RCC 7860 (cell line): Measurements from ENCODE around the gene RTL10.

Experiments
- DNase-seq: peaks from one replicate; pipeline ENCODE4 v3.0.0-alpha.2; 2015; ENCODE audit warnings: low spot score
- FAIRE-seq: peaks from 2 replicates; lab custom pipeline; 2012; peaks lifted over from hg19 to GRCh38; lab: Jason Lieb, UNC

RTL10 gene

DNA sequence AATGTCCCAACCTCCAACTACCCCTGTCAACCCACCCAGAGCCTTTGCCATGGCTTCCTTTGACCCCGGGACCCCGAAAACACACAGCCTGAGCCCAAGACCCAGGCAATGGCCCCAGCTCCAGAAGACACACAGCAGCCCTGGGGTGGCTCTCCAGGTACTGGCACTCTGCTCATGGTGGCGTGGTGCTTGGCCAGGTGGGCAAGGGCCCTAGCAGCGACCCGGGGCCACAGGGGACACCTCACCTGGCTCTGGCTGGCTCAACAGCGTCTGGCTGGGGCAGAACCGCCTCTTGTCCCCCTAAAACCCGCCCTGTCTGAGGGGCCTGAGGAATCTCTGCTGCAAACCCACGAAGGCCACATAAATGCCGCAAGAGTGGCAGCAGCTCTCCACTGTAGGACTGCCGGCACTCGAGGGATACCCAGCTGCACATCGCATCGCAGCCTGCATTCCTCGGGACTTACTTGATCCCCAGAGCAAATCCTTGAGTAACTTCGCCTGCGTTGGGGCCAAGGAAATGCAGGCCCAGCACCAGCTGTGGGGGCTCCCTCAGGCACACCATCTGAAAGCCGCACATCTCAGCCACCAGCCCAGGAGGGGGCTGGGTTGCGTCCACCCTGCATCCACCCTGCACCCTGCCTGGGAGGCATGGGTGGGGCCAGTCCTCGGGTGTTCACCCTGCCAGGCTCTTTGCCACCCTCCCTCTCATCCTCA is 23.1 kb upstream of the RTL10 start:
- FAIRE-seq (no peak), DNase-seq (no peak)

GRCh38 chr22:19876941-19877625 is 22.4 kb upstream of the RTL10 start:
- FAIRE-seq (no peak), DNase-seq (no peak)

GRCh38 chr22:19876314-19876940 is 21.8 kb upstream of the RTL10 start:
- FAIRE-seq: no peak
- DNase-seq: no peak

DNA sequence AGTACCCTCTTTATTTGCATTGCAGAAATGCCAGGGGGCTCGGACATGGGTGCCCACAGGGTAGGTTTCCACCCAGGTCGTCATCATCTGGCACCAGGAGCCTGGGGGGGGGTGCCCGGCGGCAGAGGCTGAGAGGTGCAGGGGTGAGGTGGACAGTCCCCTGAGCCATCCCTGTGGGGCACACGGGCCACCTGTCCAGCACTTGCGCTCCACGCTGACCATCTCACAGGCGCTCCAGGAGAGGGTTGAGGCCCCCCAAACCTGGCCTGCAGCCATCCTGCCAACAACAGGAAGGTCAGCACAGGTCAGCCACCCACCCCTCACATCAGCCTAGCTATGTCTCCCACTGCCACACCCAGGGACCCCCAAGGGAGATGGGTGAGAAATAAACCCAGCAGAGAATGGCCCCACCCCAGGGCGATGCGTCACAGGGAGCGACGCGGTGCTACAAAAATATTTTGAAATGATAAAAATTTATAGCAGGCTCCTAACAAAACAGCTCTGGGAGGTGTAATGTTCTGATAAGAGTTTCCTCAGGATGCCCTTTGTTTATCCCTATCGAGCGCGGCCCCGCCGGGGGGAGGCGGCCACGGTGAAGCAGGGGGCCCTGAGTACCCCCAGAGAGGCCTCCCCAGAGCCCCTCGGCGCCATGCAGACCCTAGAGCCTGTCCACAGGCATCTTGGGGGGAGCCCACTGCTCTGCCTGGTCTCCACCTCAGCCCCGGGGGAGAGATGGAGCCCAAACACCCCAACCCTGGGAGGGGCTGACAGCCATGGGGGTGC is 21.0 kb upstream of the RTL10 start:
- DNase-seq (no peak), FAIRE-seq (no peak)

GRCh38 chr22:19875061-19875530 is 20.4 kb upstream of the RTL10 start:
- no peak for DNase-seq
- FAIRE-seq: no peak

DNA sequence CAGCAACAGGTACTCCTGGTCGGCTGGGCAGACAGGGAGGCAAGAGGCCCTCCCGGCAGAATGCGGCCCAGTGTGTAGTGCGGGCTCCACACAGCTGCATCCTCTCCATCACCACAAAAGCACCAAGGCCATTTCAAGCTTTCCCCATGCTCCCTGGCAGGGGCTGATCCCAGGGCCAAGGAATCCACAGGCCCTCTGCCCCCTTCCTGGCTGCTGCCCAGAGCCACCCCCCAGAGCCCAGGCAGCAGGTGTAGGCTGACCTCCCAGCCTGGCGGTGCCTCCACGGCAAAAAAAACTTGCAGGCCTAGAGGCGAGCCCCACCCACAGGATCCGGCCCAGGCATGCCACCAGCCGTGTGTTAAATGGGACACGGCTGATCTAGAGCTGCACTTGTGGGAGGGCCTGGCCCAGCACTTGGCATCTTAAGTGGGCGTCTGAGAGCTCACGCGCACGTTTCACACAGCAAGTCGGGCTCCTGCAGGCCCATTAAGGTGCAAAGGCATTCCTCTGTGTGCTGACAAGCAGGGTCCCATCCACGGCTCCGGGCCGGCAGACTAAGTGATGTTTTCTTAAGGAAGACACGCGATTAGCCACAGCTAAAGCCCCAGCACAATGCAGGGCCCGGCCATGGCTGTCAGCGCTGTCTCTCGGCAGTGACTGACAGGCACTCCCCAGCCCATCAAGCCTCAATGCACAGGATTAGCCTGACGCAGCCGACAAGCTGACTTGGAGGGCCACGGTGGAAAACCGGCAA is 19.8 kb upstream of the RTL10 start:
- no peak for FAIRE-seq
- DNase-seq: no peak

DNA sequence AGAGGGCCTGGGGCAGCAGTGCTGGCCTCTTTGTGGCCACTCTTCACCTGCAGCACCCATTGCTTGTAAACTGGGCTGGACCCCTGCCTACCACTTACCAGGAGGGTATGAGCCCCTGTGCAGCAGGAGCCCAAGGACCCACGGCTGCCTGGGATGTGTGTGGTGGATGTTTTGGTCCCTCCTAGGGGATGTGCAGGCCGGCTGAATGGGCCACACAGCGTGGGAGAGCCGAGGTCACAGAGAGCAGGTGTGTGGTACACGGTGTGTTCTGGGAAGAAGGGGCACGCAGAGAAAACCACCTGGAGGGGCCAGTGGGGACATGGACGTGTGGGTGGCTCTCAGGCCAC is 19.3 kb upstream of the RTL10 start:
- FAIRE-seq: no peak
- DNase-seq: no peak

DNA sequence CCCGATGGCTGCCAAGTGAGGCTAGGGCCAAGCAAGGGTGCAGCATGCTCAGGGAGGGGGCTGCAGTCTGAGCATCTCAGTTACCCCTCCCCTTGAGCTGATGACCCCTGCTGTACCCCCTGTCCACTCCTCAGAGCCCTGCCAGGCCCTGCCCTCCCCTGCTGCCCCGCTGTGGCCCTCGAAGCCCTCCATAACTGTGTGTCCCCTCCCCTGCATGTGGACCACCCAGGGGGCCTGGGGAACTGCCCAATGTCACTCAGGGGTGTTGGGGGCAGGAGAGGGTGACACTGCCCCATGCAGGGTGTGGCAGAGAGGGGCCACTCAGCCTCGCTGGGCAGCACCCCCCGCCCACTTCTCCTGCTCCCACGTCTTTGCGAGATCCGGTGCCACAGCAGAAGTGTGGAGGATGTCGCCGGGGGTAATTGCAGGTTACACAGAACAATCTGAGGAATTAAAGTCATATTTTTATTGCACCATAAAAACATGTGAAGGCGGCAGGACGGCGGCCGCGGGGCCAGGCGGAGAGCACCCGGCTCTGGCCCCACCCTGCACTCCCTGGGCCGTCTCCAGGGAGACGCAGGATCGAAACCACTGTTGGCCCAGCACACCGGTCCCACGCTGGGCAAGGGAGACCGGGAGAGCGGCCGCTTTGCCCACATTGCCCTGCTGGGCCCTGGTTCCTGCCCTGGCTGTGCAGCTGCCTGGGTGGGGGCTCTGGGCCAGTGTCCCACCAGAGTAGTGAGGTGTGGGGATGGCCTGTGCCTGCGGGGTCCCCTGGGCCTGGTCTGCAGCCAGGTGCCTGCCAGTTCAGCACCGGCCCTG is 18.7 kb upstream of the RTL10 start:
- no peak for FAIRE-seq
- no peak for DNase-seq

DNA sequence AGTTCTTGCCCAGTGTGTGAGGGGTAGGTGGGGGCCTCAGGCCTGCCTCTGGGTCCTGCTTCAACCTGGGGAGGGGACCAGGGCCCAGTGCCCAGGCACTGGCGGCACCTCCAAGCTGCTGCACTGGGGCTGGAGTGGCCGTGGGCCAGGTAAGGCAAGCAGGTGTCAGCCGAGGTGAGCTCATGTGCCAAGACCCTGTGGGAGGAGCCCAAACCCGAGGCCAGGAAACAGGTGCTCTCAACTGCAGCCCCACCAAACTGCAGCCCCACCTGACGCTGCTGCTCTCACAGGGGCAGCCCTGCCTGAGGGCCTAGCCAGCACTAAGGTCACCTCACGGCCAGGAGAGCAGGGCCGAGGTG is 18.1 kb upstream of the RTL10 start:
- DNase-seq: no peak
- no peak for FAIRE-seq

DNA sequence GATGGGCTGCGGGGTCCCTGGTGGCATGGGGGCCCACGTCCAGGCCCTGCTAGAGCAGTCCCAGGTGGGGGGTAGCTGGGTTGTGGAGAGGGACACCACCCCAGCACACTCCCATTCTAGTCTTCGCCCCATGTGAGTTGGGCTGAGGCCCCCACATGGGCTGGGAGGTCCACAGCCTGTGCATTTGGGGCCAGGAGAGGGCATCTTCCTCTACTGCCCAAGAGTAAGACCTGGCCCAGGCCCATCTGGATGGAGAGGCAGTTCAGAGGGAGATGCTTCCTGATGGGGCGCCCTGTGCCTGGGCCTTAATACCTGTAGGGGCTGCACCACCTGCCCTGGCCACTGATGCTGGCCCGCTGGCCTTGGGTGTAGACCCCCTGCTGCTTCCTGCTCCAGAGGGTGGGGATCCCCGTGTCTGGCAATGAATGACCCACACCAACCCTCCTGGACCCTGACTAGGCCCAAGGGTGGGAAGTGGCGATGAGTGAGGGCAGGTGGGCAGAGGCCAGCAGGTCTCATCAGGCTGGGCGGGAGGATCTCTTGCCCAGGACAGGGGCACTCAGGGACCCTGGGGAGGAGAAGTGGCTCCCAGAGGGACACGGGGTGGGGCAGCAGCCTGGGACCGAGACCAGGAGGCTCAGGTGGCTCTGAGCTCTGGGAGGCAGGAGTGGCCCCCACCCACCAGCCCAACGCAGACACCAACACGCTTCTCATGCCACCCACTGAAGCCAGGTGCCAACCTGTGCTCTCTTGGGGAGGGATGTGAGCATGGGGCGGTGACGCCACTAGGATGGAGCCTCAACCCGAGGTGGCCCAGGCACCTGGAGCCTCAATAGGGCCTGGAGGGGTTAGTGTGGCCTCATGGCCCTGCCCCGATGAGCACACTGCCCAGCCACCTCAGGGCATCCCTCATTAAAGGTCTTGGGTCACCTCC is 17.4 kb upstream of the RTL10 start:
- no peak for DNase-seq
- FAIRE-seq: no peak

DNA sequence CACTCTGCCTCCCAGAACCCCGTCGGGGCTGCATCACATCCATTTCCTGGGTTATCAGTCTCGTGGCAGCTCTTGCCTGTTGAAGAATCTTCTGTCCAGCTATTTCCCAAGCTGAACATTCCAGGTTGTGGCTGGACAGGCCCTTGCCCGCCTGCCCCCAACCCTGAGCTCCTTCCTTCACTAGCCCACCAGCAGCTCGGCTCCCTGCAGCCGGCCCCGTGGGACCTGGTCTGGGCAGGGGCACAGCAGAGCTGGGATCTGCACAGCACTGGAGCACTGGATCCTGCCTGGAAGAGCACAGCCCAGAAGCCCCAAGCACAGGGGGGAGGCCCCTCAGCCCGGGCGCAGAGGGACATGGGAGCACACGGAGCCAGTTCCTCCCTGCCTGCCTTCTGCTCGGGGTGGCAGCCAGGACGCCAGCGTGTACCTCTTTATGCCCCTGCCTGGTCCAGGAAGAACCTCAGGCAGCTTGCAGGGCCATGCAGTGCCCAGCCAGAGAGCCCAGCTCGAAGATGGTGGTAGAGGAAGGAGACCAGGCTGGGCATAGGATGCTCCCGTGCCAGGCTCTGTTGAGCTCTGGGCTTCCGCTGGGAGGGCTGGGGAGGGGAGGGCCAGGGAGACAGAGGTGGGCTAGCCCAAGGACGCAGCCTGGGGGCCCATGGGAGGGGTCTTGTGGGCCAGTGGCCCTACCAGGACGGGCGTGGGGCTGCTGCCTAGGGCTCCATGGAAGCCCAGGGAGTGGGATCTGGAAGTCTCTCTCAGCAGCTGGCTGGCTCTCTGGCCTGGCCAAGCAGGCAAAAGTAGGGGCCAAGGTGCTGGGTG is 16.6 kb upstream of the RTL10 start:
- DNase-seq: no peak
- no peak for FAIRE-seq

DNA sequence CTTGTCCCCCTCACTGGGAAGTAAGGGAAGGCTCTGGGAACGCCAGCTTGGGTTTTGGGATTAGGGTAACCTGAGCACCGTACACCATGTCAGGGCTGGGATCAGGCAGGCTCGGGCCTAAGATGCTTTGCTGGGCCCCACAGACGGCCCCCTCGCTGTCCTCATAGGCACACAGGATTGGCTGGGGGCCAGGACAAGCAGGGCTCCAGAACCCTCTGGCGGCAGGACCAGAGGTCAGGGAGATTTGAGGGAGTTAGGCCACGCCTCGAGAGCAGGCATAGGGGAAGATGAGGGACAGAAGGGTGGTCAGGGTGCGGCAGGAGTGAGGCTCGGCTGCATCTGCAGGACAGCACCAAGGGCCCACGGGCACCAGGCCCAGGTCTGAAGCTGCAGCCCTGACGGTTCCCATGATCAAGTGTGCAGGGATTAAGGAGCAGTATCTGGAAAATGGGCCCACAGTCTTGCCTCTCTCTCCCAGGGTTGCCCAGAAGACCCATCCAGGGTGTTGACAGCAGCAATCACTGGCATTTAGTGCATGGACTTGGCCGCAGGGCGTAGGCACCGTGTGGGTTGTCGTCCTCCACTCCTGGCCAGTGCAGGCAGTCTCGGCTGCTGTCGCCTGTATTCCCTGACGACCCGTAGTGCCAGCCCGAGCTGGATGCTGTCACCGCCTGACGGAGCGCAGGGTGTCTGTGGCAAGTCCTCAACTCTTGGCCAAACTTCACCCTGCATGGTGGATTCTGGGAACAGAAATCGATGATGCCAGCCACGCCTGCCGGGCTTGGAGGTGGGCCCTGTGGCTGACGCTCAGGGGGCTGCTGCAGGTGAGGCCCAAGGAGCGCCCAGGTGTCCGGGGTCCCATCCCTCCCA is 15.7 kb upstream of the RTL10 start:
- FAIRE-seq (no peak), DNase-seq (no peak)

DNA sequence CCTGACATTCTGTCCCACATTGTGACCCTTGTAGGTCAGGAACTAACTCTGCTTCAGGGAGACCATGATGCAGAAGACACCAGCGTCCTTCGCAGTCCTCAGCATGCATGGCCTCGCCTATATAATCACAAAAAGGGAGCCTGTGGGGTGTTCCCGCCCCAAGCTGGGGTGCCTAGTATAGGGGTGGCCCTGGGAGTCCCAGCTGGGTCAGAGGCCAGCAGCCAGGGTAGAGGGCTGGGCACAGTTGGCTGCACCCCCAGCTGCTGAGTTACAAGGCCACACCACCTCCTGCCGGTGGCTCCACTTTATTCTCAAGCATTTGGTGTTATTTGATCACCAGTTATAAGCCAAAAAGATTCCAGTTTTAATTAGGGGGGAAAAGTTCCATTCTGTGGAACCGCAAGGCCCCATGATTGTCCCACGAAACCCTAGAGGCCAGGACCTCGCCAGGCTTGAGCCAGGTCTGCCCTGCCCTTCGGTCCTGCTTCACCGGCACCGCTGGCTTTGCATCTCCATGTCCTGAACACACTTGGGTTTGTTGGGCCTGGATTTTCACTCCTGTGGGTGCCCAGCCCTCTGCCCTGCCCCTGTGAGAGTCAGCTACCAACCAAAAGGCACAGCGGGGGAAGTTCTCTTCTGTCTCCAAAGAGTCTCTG is 15.0 kb upstream of the RTL10 start:
- no peak for FAIRE-seq

DNA sequence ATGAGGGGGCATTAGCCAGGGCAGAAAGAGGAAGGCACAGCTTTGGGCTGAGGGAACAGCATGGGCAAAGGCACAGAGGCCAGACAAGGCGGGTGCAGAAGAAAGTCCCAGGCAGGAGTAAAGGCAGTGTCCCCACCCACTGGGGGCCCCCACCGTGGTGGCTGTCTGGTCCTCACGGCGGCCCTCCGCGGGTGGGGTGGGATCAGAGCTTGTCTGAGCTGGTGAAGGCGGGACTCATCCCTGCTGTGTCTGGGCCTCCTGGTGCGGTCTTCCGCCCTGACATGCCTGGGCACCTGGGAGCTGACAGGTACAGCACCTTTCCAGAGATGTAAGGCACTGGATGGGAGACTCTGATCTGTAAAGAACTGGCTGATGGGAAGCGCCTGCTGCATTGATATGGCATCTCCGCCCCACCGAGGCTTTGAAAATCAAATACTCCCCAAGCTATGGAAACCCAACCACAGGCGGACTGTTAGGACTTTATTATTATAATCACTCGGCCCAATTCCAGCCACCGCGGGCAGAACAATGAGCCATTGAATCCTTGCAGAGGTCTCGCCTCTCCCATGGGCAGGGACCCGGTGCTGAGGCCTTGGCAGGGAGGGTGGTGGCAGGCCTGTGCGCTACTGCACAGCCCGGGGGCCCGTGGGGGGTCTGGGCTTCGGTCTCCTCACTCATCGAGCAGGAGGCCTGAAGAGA is 14.2 kb upstream of the RTL10 start:
- DNase-seq (no peak), FAIRE-seq (no peak)

More for the DNA sequence above, 15.0 kb upstream of the RTL10 start:
- DNase-seq: no peak

- DNase-seq (no peak), FAIRE-seq (no peak)
These were observed 13.7 kb upstream of the RTL10 start for GRCh38 chr22:19868333-19868732.

DNA sequence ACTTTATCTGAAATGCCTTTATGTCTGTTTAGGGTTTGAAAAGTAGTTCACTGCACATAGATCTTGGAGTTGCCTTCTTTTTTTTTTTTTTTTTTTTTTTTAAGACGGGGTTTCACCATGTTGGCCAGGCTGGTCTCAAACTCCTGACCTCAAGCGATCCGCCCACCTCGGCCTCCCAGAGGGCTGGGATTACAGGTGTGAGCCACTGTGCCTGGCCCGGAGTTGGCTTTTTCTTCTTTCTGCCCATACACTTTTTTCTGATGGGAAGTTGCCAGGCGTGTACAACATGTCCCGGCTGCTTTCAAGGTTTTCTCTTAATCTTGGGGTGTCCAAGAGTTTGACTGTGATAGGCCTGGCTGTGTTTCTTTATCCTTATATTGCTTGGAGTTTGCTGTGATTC is 12.9 kb upstream of the RTL10 start:
- no peak for DNase-seq
- FAIRE-seq: no peak
